SK-N-SH treated with all-trans-retinoic acid at 6 μM for 48 hours (cell line): Measurements from ENCODE around the gene BACH2.

Experiments used
- ARNTL ChIP-seq: fragments of 450-650 bp; formaldehyde crosslinking; IDR thresholded peaks from 2 replicates; pipeline ENCODE4 v1.5.0; 2020; ENCODE audit warnings: low read depth, mild to moderate bottlenecking, moderate library complexity, borderline replicate concordance
- CSRNP3 ChIP-seq: fragments of 250-450 bp; sonication (Bioruptor Pico); IDR thresholded peaks from 2 replicates; pipeline ENCODE4 v1.5.1; 2021; ENCODE audit warnings: mild to moderate bottlenecking, moderate library complexity
- ESRRG ChIP-seq: fragments of 250-450 bp; sonication (Bioruptor Pico); IDR thresholded peaks from 2 replicates; pipeline ENCODE4 v1.6.1; 2021; ENCODE audit warnings: mild to moderate bottlenecking
- GLIS3 ChIP-seq: fragments of 250-450 bp; sonication (Bioruptor Pico); IDR thresholded peaks from 2 replicates; pipeline ENCODE4 v1.5.0; 2020; ENCODE audit warnings: mild to moderate bottlenecking, moderate library complexity
- POU6F1 ChIP-seq: fragments of 250-450 bp; sonication (Bioruptor Pico); IDR thresholded peaks from 2 replicates; pipeline ENCODE4 v1.8.0; 2021; ENCODE audit warnings: low read depth, mild to moderate bottlenecking, moderate library complexity, borderline replicate concordance
- RARB ChIP-seq: fragments of 250-450 bp; sonication (Bioruptor Pico); IDR thresholded peaks from 2 replicates; pipeline ENCODE4 v1.8.0; 2021; ENCODE audit warnings: mild to moderate bottlenecking, moderate library complexity
- SNAI2 ChIP-seq: fragments of 250-450 bp; sonication (Bioruptor Pico); IDR thresholded peaks from 2 replicates; pipeline ENCODE4 v1.5.0; 2020; ENCODE audit warnings: mild to moderate bottlenecking, moderate library complexity
- TCF4 ChIP-seq: fragments of 250-450 bp; sonication (Bioruptor Pico); IDR thresholded peaks from 2 replicates; pipeline ENCODE4 v1.8.0; 2021; ENCODE audit warnings: mild to moderate bottlenecking, moderate library complexity, borderline replicate concordance
- TOX ChIP-seq: fragments of 250-450 bp; sonication (Bioruptor Pico); IDR thresholded peaks from 2 replicates; pipeline ENCODE4 v1.8.0; 2021; ENCODE audit warnings: mild to moderate bottlenecking, moderate library complexity, borderline replicate concordance
- ZFP3 ChIP-seq: fragments of 250-450 bp; sonication (Bioruptor Pico); IDR thresholded peaks from 2 replicates; pipeline ENCODE4 v1.5.0; 2020; ENCODE audit warnings: mild to moderate bottlenecking, moderate library complexity
- ZFP30 ChIP-seq: fragments of 450-650 bp; formaldehyde crosslinking; IDR thresholded peaks from 2 replicates; pipeline ENCODE4 v1.5.0; 2022; ENCODE audit warnings: mild to moderate bottlenecking, moderate library complexity
- ZNF70 ChIP-seq: fragments of 450-650 bp; formaldehyde crosslinking; IDR thresholded peaks from 2 replicates; pipeline ENCODE4 v1.5.0; 2020; ENCODE audit warnings: mild to moderate bottlenecking, moderate library complexity
- TF ChIP-seq, protein P1 (sequence below): fragments of 250-450 bp; sonication (Bioruptor Pico); IDR thresholded peaks from 2 replicates; pipeline ENCODE4 v1.5.1; 2020; ENCODE audit warnings: low read depth, mild to moderate bottlenecking, moderate library complexity
- TF ChIP-seq, protein P2 (sequence below): fragments of 250-450 bp; sonication (Bioruptor Pico); IDR thresholded peaks from 2 replicates; pipeline ENCODE4 v1.8.0; 2020; ENCODE audit warnings: mild to moderate bottlenecking, moderate library complexity, borderline replicate concordance

DNA sequence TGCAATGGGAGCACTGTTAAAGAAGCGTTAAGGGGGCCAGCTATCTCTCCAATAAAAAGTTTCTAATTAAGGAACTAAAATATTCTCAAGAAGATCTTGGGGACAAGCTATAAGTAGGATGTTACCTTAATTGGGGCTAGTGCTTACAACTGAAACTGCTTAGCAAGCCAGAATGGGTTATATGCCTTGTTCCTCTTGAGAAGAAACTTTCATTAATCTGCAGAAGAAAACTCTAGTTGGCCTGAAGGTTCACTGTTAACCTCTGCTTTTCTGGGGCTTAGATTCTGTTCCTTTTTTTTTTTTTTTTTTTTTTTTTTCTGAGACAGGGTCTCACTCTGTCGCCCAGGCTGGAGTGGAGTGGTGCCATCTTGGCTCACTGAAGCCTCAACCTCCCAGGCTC is 82.2 kb downstream of the BACH2 start:
- TF ChIP-seq GLIS3 (CRISPR knock-in tag) (no peak), POU6F1 (CRISPR knock-in tag) (no peak), SNAI2 (no peak), ZFP3 (CRISPR knock-in tag) (no peak), TCF4 (CRISPR knock-in tag) (no peak), ZFP30 (CRISPR knock-in tag) (no peak), TOX (CRISPR knock-in tag) (no peak), ESRRG (CRISPR knock-in tag) (no peak), ZNF70 (CRISPR knock-in tag) (no peak), RARB (no peak), CSRNP3 (CRISPR knock-in tag) (no peak), ARNTL (CRISPR knock-in tag) (no peak)
- TF ChIP-seq, protein P1, sequence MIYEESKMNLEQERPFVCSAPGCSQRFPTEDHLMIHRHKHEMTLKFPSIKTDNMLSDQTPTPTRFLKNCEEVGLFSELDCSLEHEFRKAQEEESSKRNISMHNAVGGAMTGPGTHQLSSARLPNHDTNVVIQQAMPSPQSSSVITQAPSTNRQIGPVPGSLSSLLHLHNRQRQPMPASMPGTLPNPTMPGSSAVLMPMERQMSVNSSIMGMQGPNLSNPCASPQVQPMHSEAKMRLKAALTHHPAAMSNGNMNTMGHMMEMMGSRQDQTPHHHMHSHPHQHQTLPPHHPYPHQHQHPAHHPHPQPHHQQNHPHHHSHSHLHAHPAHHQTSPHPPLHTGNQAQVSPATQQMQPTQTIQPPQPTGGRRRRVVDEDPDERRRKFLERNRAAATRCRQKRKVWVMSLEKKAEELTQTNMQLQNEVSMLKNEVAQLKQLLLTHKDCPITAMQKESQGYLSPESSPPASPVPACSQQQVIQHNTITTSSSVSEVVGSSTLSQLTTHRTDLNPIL (CRISPR knock-in tag), result no peak
- TF ChIP-seq, protein P2, sequence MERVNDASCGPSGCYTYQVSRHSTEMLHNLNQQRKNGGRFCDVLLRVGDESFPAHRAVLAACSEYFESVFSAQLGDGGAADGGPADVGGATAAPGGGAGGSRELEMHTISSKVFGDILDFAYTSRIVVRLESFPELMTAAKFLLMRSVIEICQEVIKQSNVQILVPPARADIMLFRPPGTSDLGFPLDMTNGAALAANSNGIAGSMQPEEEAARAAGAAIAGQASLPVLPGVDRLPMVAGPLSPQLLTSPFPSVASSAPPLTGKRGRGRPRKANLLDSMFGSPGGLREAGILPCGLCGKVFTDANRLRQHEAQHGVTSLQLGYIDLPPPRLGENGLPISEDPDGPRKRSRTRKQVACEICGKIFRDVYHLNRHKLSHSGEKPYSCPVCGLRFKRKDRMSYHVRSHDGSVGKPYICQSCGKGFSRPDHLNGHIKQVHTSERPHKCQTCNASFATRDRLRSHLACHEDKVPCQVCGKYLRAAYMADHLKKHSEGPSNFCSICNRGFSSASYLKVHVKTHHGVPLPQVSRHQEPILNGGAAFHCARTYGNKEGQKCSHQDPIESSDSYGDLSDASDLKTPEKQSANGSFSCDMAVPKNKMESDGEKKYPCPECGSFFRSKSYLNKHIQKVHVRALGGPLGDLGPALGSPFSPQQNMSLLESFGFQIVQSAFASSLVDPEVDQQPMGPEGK (CRISPR knock-in tag), result no peak
